DND-41 (cell line): ENCODE measurements around the gene NKD2.
"Not testable (repeated sequence)": the region's sequence is repeated elsewhere in the genome, so short reads cannot be mapped to it uniquely, and the experiment has no call there.

ENCODE experiments used
- ATAC-seq: fragments of 200-7000 bp; cut with Tn5 transposase; 3 replicates; pipeline ENCODE4 v1.9.1; 2021; ENCODE audit warnings: low read depth; ENCODE audit not compliant: insufficient read depth
- DNase-seq: peaks from one replicate; pipeline ENCODE4 v3.0.0-alpha.2; 2020
- H2AFZ ChIP-seq: 2 replicates; pipeline ENCODE4 v1.6.0; 2012; ENCODE audit warnings: low read depth, low read length
- H3K27ac ChIP-seq: 2 replicates; pipeline ENCODE4 v1.5.1; 2012; ENCODE audit warnings: low read length, inconsistent platforms
- H3K27me3 ChIP-seq: fragments of 200-600 bp; sonication (generic); 2 replicates; pipeline ENCODE4 v1.6.0; 2012; ENCODE audit warnings: low read length, mild to moderate bottlenecking, inconsistent platforms; ENCODE audit not compliant: insufficient read depth, poor library complexity
- H3K36me3 ChIP-seq: 2 replicates; pipeline ENCODE4 v1.5.1; 2012; ENCODE audit warnings: low read length, inconsistent platforms; ENCODE audit not compliant: insufficient read depth
- H3K4me1 ChIP-seq: 2 replicates; pipeline ENCODE4 v1.5.1; 2012; ENCODE audit warnings: mild to moderate bottlenecking, low read length; ENCODE audit not compliant: insufficient read depth
- H3K4me2 ChIP-seq: 2 replicates; pipeline ENCODE4 v1.6.0; 2012; ENCODE audit warnings: mild to moderate bottlenecking, moderate library complexity, low read length, inconsistent platforms; ENCODE audit not compliant: insufficient read depth
- H3K4me3 ChIP-seq, 2 experiments: fragments of 200-600 bp in 1 of 2; shearing (Covaris generic) in 1 of 2; 2 replicates each; pipeline ENCODE4 v1.5.1; 2012 to 2016; ENCODE audit warnings: inconsistent platforms in 2 of 2, low read length in 2 of 2, mild to moderate bottlenecking in 2 of 2, low read depth in 1 of 2, moderate library complexity in 1 of 2
- H3K79me2 ChIP-seq: 2 replicates; pipeline ENCODE4 v1.6.0; 2012; ENCODE audit warnings: low read length, inconsistent platforms; ENCODE audit not compliant: insufficient read depth
- H3K9ac ChIP-seq: 2 replicates; pipeline ENCODE4 v1.6.0; 2012; ENCODE audit warnings: low read depth, mild to moderate bottlenecking, inconsistent platforms, low read length, moderate library complexity
- H3K9me3 ChIP-seq: 2 replicates; pipeline ENCODE4 v1.5.1; 2012; ENCODE audit warnings: low read length, moderate library complexity, mild to moderate bottlenecking, inconsistent platforms; ENCODE audit not compliant: insufficient read depth, severe bottlenecking
- H4K20me1 ChIP-seq: 2 replicates; pipeline ENCODE4 v1.6.0; 2012; ENCODE audit warnings: low read length; ENCODE audit not compliant: insufficient read depth
- CTCF ChIP-seq: IDR thresholded peaks from 2 replicates; pipeline ENCODE4 v1.5.1; 2012; ENCODE audit warnings: borderline replicate concordance, low read length, moderate library complexity, mild to moderate bottlenecking; ENCODE audit not compliant: poor library complexity, severe bottlenecking; ENCODE audit errors: extremely low read depth
- EZH2 ChIP-seq: IDR thresholded peaks from 3 replicates; pipeline ENCODE4 v1.6.1; 2012; ENCODE audit warnings: borderline replicate concordance, low read depth, mild to moderate bottlenecking, moderate library complexity, low read length, inconsistent platforms; ENCODE audit not compliant: severe bottlenecking

NKD2 gene

GRCh38 chr5:1058988-1059883, 50.6 kb downstream of the NKD2 start:
- no peaks in the 10 kb centered on the region for H3K79me2 ChIP-seq
- no peak overlapping the region for H3K9ac ChIP-seq
- H4K20me1 ChIP-seq = no peaks in the 10 kb centered on the region
- no peaks in the 10 kb centered on the region for H3K36me3 ChIP-seq
- H3K4me1 ChIP-seq = no peaks in the 10 kb centered on the region
- H2AFZ ChIP-seq = no peak overlapping the region
- H3K4me3 ChIP-seq = no peak overlapping the region
- no peak overlapping the region for H3K4me2 ChIP-seq
- DNase-seq (no peak), ATAC-seq (no peak)
- TF ChIP-seq CTCF (no peak), EZH2 (no peak)
- no peak overlapping the region for H3K27ac ChIP-seq
- H3K9me3 ChIP-seq = no peaks in the 10 kb centered on the region
- H3K27me3 ChIP-seq = no peaks in the 10 kb centered on the region

GRCh38 chr5:1059884-1060263, 51.3 kb downstream of the NKD2 start:
- Histone ChIP-seq H3K9ac (no peak overlapping the region), H3K79me2 (no peaks in the 10 kb centered on the region), H3K4me2 (no peak overlapping the region), H3K36me3 (no peaks in the 10 kb centered on the region), H3K4me3 (no peak overlapping the region), H3K9me3 (no peaks in the 10 kb centered on the region), H3K27me3 (no peaks in the 10 kb centered on the region), H3K4me1 (no peaks in the 10 kb centered on the region), H2AFZ (no peak overlapping the region), H4K20me1 (no peaks in the 10 kb centered on the region), H3K27ac (no peak overlapping the region)
- ATAC-seq (no peak), DNase-seq (no peak)
- no peak for TF ChIP-seq EZH2

GRCh38 chr5:1060535-1060981, 52.0 kb downstream of the NKD2 start:
- TF ChIP-seq EZH2 = no peak
- TF ChIP-seq CTCF = no peak

GRCh38 chr5:1061292-1061691, 52.7 kb downstream of the NKD2 start:
- ATAC-seq, H3K4me2 ChIP-seq, H3K27me3 ChIP-seq, H4K20me1 ChIP-seq, H3K4me3 ChIP-seq, H3K4me1 ChIP-seq, DNase-seq, H2AFZ ChIP-seq, H3K79me2 ChIP-seq, H3K36me3 ChIP-seq, H3K9ac ChIP-seq, H3K27ac ChIP-seq, H3K9me3 ChIP-seq: not testable (repeated sequence)

More at GRCh38 chr5:1060535-1060981, 52.0 kb downstream of the NKD2 start:
- H3K4me1 ChIP-seq = no peaks in the 10 kb centered on the region
- no peaks in the 10 kb centered on the region for H4K20me1 ChIP-seq
- no peaks in the 10 kb centered on the region for H3K36me3 ChIP-seq
- ATAC-seq (no peak), DNase-seq (no peak)
- H3K9me3 ChIP-seq = no peaks in the 10 kb centered on the region
- no peaks in the 10 kb centered on the region for H3K27me3 ChIP-seq
- no peak overlapping the region for H3K27ac ChIP-seq
- no peaks in the 10 kb centered on the region for H3K79me2 ChIP-seq
- H3K4me2 ChIP-seq = no peak overlapping the region
- no peak overlapping the region for H3K4me3 ChIP-seq
- H3K9ac ChIP-seq = no peak overlapping the region
- H2AFZ ChIP-seq = no peak overlapping the region
